CD14-positive monocyte (primary cell): ENCODE results near the gene CKS2. TPM values are rescaled to one million over a fixed set of nuclear protein-coding genes. Genes with fewer than 3 reads are reported as not detected.

Experiments
- DNase-seq, 3 donors: peaks; one replicate each; pipeline ENCODE4 v3.0.0-alpha.2; 2011 to 2022
- H2AFZ ChIP-seq: 2 replicates; pipeline ENCODE4 v1.6.0; 2012; ENCODE audit warnings: mild to moderate bottlenecking, low read depth, low read length, inconsistent platforms; ENCODE audit not compliant: insufficient read depth, poor library complexity, severe bottlenecking
- H3K27ac ChIP-seq, 2 donors: 1 replicate in 1 of 2; 2 replicates in 1 of 2; pipeline ENCODE4 v1.5.1; 2012 to 2013; ENCODE audit warnings: low read length in 2 of 2, control low read depth in 1 of 2, inconsistent platforms in 1 of 2, low read depth in 1 of 2, mild to moderate bottlenecking in 1 of 2
- H3K27me3 ChIP-seq, 2 donors: one replicate each; pipeline versions ENCODE4 v1.6.0 to v1.6.1; 2011 to 2013; ENCODE audit warnings: low read length in 2 of 2; ENCODE audit not compliant: control insufficient read depth in 2 of 2, insufficient read depth in 2 of 2
- H3K36me3 ChIP-seq, 2 donors: replicated peaks in 1 of 2; 1 replicate in 1 of 2; 2 replicates in 1 of 2; pipeline versions ENCODE4 v1.5.1 to v1.6.1; 2012 to 2013; ENCODE audit warnings: low read length in 2 of 2, control low read depth in 1 of 2, inconsistent platforms in 1 of 2, mild to moderate bottlenecking in 1 of 2; ENCODE audit not compliant: insufficient read depth in 2 of 2, control insufficient read depth in 1 of 2
- H3K4me1 ChIP-seq, 2 donors: 1 replicate in 1 of 2; 2 replicates in 1 of 2; pipeline versions ENCODE4 v1.5.1 to v1.6.1; 2012 to 2013; ENCODE audit warnings: low read length in 2 of 2, control low read depth in 1 of 2, inconsistent platforms in 1 of 2, mild to moderate bottlenecking in 1 of 2, moderate library complexity in 1 of 2; ENCODE audit not compliant: insufficient read depth in 2 of 2, control insufficient read depth in 1 of 2
- H3K4me2 ChIP-seq: replicated peaks from 2 replicates; pipeline ENCODE3; 2012; ENCODE audit warnings: low read length, moderate library complexity, mild to moderate bottlenecking; ENCODE audit not compliant: poor library complexity, severe bottlenecking; ENCODE audit errors: extremely low read depth
- H3K4me3 ChIP-seq, 3 experiments: fragments of 200-600 bp in 1 of 3; sonication (generic) in 1 of 3; replicated peaks in 1 of 3; 1 replicate in 2 of 3; 2 replicates in 1 of 3; pipeline ENCODE4 v1.5.1; 2011 to 2013; ENCODE audit warnings: low read length in 3 of 3, mild to moderate bottlenecking in 3 of 3, control low read depth in 2 of 3, low read depth in 2 of 3, inconsistent platforms in 1 of 3, moderate library complexity in 1 of 3
- H3K79me2 ChIP-seq: 2 replicates; pipeline ENCODE4 v1.6.0; 2012; ENCODE audit warnings: mild to moderate bottlenecking, control low read depth, inconsistent platforms, low read length, moderate library complexity; ENCODE audit not compliant: insufficient read depth
- H3K9ac ChIP-seq: 2 replicates; pipeline ENCODE4 v1.6.0; 2017; ENCODE audit warnings: low read length, mild to moderate bottlenecking; ENCODE audit not compliant: insufficient read depth, poor library complexity, severe bottlenecking
- H3K9me3 ChIP-seq, 2 donors: replicated peaks in 1 of 2; 1 replicate in 1 of 2; 2 replicates in 1 of 2; pipeline versions ENCODE4 v1.5.1 to v1.6.1; 2012 to 2013; ENCODE audit warnings: low read length in 2 of 2, control low read depth in 1 of 2; ENCODE audit not compliant: control insufficient read depth in 1 of 2, insufficient read depth in 1 of 2
- H4K20me1 ChIP-seq: 2 replicates; pipeline ENCODE4 v1.6.0; 2012; ENCODE audit warnings: mild to moderate bottlenecking, low read length, control low read depth, moderate library complexity; ENCODE audit not compliant: insufficient read depth
- H3K27ac Mint-ChIP-seq, 7 donors: one replicate each; pipeline ENCODE4 v1.8.0; 2020; ENCODE audit warnings: mild to moderate bottlenecking in 7 of 7, mixed read lengths in 7 of 7, moderate library complexity in 6 of 7, inconsistent platforms in 2 of 7
- H3K27me3 Mint-ChIP-seq, 3 donors: one replicate each; pipeline ENCODE4 v1.8.0; 2021 to 2022; ENCODE audit warnings: low read depth in 3 of 3, mild to moderate bottlenecking in 3 of 3, mixed read lengths in 3 of 3, moderate library complexity in 3 of 3, inconsistent platforms in 1 of 3
- H3K36me3 Mint-ChIP-seq, 2 donors: one replicate each; pipeline ENCODE4 v1.8.0; 2020; ENCODE audit warnings: mixed read lengths in 2 of 2, inconsistent platforms in 1 of 2, mild to moderate bottlenecking in 1 of 2
- H3K4me1 Mint-ChIP-seq: one replicate; pipeline ENCODE4 v1.8.0; 2020; ENCODE audit warnings: mild to moderate bottlenecking, mixed read lengths
- H3K4me3 Mint-ChIP-seq, 2 donors: one replicate each; pipeline ENCODE4 v1.8.0; 2020; ENCODE audit warnings: mild to moderate bottlenecking in 2 of 2, mixed read lengths in 2 of 2, moderate library complexity in 1 of 2
- H3K9me3 Mint-ChIP-seq, 7 donors: one replicate each; pipeline ENCODE4 v1.8.0; 2020 to 2022; ENCODE audit warnings: mixed read lengths in 7 of 7, mild to moderate bottlenecking in 6 of 7, moderate library complexity in 6 of 7, inconsistent platforms in 2 of 7
- WGBS: methylation state at CpG from one replicate; pipeline ENCODE4 v1.1.5; 2013; ENCODE audit warnings: missing lambda C conversion rate; ENCODE audit not compliant: insufficient coverage; 5-methylcytosine and 5-hydroxymethylcytosine counted together
- intact Hi-C, 2 donors: fragments of 100-400 bp; cut with micrococcal nuclease; formaldehyde crosslinking; loops; one replicate each; pipeline versions ENCODE4 v1.15.0 to v1.15.1; 2023
- polyA plus RNA-seq, 3 donors: library from polyadenylated mRNA; depleted of rRNA in 1 of 3; unstranded in 2 of 3; stranded (reverse) in 1 of 3; fragments of 300-500 nt in 2 of 3; fragments of >200 nt in 1 of 3; fragmentation: Illumina TruSeq in 2 of 3; gene quantifications; 1 replicate in 2 of 3; 2 replicates in 1 of 3; pipeline ENCODE4 v1.2.3, GENCODE V29; 2012 to 2021
- TF ChIP-seq, protein P1 (sequence below): fragments of 200-600 bp; IDR thresholded peaks from one replicate; pipeline ENCODE4 v1.8.0; 2022; ENCODE audit warnings: antibody characterized with exemption, mild to moderate bottlenecking

Gene CKS2
- polyA plus RNA-seq, 3 donors: 12.3 to 142 (median 14.5) TPM

- intact Hi-C loops: no loop called here
- Histone ChIP-seq H3K27me3 (no peaks in the 10 kb centered on the region), H2AFZ (no peak overlapping the region), H3K27ac (peak overlapping the region in 1 of 2 donors; percentile 21), H3K4me3 (no peak overlapping the region), H3K36me3 (peaks cover 81 to 90% of the 10 kb centered on the region in 2 donors), H3K4me1 (peaks cover 24 to 28% of the 10 kb centered on the region in 2 donors), H3K9me3 (no peaks in the 10 kb centered on the region), H3K9ac (no peak overlapping the region), H3K4me2 (no peak overlapping the region), H3K79me2 (peaks cover 7% of the 10 kb centered on the region), H4K20me1 (peaks cover 9% of the 10 kb centered on the region)
- Mint-ChIP-seq H3K27ac (peak overlapping the region in 1 of 7 donors; percentile 30), H3K27me3 (no peaks in the 10 kb centered on the region), H3K4me1 (peaks cover 31% of the 10 kb centered on the region), H3K36me3 (peaks cover 88 to 96% of the 10 kb centered on the region in 2 donors), H3K4me3 (no peak overlapping the region), H3K9me3 (no peaks in the 10 kb centered on the region)
- TF ChIP-seq, protein P1, sequence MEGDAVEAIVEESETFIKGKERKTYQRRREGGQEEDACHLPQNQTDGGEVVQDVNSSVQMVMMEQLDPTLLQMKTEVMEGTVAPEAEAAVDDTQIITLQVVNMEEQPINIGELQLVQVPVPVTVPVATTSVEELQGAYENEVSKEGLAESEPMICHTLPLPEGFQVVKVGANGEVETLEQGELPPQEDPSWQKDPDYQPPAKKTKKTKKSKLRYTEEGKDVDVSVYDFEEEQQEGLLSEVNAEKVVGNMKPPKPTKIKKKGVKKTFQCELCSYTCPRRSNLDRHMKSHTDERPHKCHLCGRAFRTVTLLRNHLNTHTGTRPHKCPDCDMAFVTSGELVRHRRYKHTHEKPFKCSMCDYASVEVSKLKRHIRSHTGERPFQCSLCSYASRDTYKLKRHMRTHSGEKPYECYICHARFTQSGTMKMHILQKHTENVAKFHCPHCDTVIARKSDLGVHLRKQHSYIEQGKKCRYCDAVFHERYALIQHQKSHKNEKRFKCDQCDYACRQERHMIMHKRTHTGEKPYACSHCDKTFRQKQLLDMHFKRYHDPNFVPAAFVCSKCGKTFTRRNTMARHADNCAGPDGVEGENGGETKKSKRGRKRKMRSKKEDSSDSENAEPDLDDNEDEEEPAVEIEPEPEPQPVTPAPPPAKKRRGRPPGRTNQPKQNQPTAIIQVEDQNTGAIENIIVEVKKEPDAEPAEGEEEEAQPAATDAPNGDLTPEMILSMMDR: no peak
- DNase-seq: no peak
- WGBS: 100% methylated on average over 2 of the region's 3 CpGs
These were observed 43.0 kb downstream of the CKS2 start for GRCh38 chr9:89353989-89354388.

- H3K4me2 ChIP-seq: no peak overlapping the region
These were observed 43.5 kb downstream of the CKS2 start for GRCh38 chr9:89354471-89354870.

More at GRCh38 chr9:89354471-89354870, 43.5 kb downstream of the CKS2 start:
- no peak for DNase-seq
- peaks cover 24 to 28% of the 10 kb centered on the region in 2 donors for H3K4me1 ChIP-seq
- TF ChIP-seq, protein P1: no peak
- no peak overlapping the region for H3K9ac ChIP-seq
- peak overlapping the region in 1 of 2 donors; percentile 21 for H3K27ac ChIP-seq
- no peak overlapping the region for H3K4me3 ChIP-seq
- peaks cover 88 to 96% of the 10 kb centered on the region in 2 donors for H3K36me3 Mint-ChIP-seq
- H4K20me1 ChIP-seq: peaks cover 9% of the 10 kb centered on the region
- H3K27me3 Mint-ChIP-seq: no peaks in the 10 kb centered on the region
- no peaks in the 10 kb centered on the region for H3K27me3 ChIP-seq
- WGBS: 98% methylated on average over 5 of the region's 6 CpGs
- H3K9me3 ChIP-seq: no peaks in the 10 kb centered on the region
- no peak overlapping the region for H2AFZ ChIP-seq
- peaks cover 81 to 90% of the 10 kb centered on the region in 2 donors for H3K36me3 ChIP-seq
- peaks cover 33% of the 10 kb centered on the region for H3K4me1 Mint-ChIP-seq
- intact Hi-C loops: no loop called here
- H3K4me3 Mint-ChIP-seq: no peak overlapping the region
- peaks cover 7% of the 10 kb centered on the region for H3K79me2 ChIP-seq
- H3K9me3 Mint-ChIP-seq: no peaks in the 10 kb centered on the region
- H3K27ac Mint-ChIP-seq: peak overlapping the region in 1 of 7 donors; percentile 42
